Smooth muscle cell (in vitro differentiated cells): ENCODE results near the gene HEPN1. TPM values are rescaled to one million over a fixed set of nuclear protein-coding genes. Genes with fewer than 3 reads are reported as not detected.

Experiments used
- DNase-seq: peaks from one replicate; lab custom pipeline; 2025; ENCODE audit not compliant: unreplicated experiment; lab: John Stamatoyannopoulos, UW
- H2AFZ ChIP-seq: fragments of 200-600 bp; sonication (generic); 2 replicates; pipeline ENCODE4 v1.6.0; 2016; ENCODE audit warnings: antibody characterized with exemption, low read depth, mild to moderate bottlenecking
- H3F3A ChIP-seq: fragments of 200-600 bp; sonication (generic); 2 replicates; pipeline ENCODE4 v1.6.0; 2017; ENCODE audit warnings: antibody characterized with exemption, low read depth
- H3K27ac ChIP-seq: fragments of 200-600 bp; sonication (generic); 2 replicates; pipeline ENCODE4 v1.5.1; 2016; ENCODE audit warnings: low read depth, mild to moderate bottlenecking
- H3K27me3 ChIP-seq: fragments of 200-600 bp; sonication (generic); 2 replicates; pipeline ENCODE4 v1.6.1; 2016; ENCODE audit warnings: low read depth, mild to moderate bottlenecking
- H3K36me3 ChIP-seq: fragments of 200-600 bp; sonication (generic); 2 replicates; pipeline ENCODE4 v1.5.1; 2016; ENCODE audit warnings: low read depth
- H3K4me1 ChIP-seq: fragments of 200-600 bp; sonication (generic); 2 replicates; pipeline ENCODE4 v1.5.1; 2016; ENCODE audit warnings: low read depth
- H3K4me2 ChIP-seq: fragments of 200-600 bp; sonication (generic); 2 replicates; pipeline ENCODE4 v1.6.0; 2016; ENCODE audit warnings: mild to moderate bottlenecking
- H3K4me3 ChIP-seq: fragments of 200-600 bp; sonication (generic); 2 replicates; pipeline ENCODE4 v1.5.1; 2016; ENCODE audit warnings: mild to moderate bottlenecking
- H3K79me2 ChIP-seq: fragments of 200-600 bp; sonication (generic); 2 replicates; pipeline ENCODE4 v1.6.0; 2016; ENCODE audit warnings: low read depth, mild to moderate bottlenecking
- H3K9ac ChIP-seq: fragments of 200-600 bp; sonication (generic); 2 replicates; pipeline ENCODE4 v1.6.0; 2016; ENCODE audit warnings: low read depth
- H3K9me3 ChIP-seq: fragments of 200-600 bp; sonication (generic); replicated peaks from 2 replicates; pipeline ENCODE4 v1.5.1; 2016; ENCODE audit warnings: low read depth
- H4K20me1 ChIP-seq: fragments of 200-600 bp; sonication (generic); 2 replicates; pipeline ENCODE4 v1.6.0; 2016; ENCODE audit warnings: low read depth
- CTCF ChIP-seq: fragments of 200-600 bp; sonication (generic); IDR thresholded peaks from 2 replicates; pipeline ENCODE4 v1.5.1; 2017; ENCODE audit warnings: borderline replicate concordance, mild to moderate bottlenecking, antibody characterized with exemption; ENCODE audit not compliant: insufficient read depth, poor library complexity, severe bottlenecking
- WGBS: methylation state at CpG from one replicate; pipeline ENCODE4 v1.1.7; 2016; ENCODE audit warnings: low lambda C conversion rate; 5-methylcytosine and 5-hydroxymethylcytosine counted together
- polyA plus RNA-seq: library from polyadenylated mRNA; unstranded; fragments of >200 nt; fragmentation: Nextera tagmentation; extraction: Ambion mirVana; gene quantifications from 2 replicates; pipeline ENCODE4 v1.2.1, GENCODE V29; 2016
- total RNA-seq: library from RNA; depleted of rRNA; stranded (reverse); fragments of >200 nt; gene quantifications from 2 replicates; pipeline ENCODE4 v1.2.3, GENCODE V29; 2014

The HEPN1 gene
- total and polyA plus RNA-seq, 2 experiments from 2014 or later = not detected

- H3K79me2 ChIP-seq = no peaks in the 10 kb centered on the region
- no peak for DNase-seq
- H3K9me3 ChIP-seq = no peaks in the 10 kb centered on the region
- H2AFZ ChIP-seq = no peak overlapping the region
- no peaks in the 10 kb centered on the region for H3K36me3 ChIP-seq
- no peak overlapping the region for H3K4me3 ChIP-seq
- no peak overlapping the region for H3K27ac ChIP-seq
- 0% methylated on average over 1 of the region's 1 CpG for WGBS
- no peaks in the 10 kb centered on the region for H4K20me1 ChIP-seq
- H3K9ac ChIP-seq = no peak overlapping the region
- peaks cover 12% of the 10 kb centered on the region for H3K4me1 ChIP-seq
- TF ChIP-seq CTCF = no peak
- no peaks in the 10 kb centered on the region for H3F3A ChIP-seq
- H3K4me2 ChIP-seq = no peak overlapping the region
- no peaks in the 10 kb centered on the region for H3K27me3 ChIP-seq
Observed at GRCh38 chr11:124943741-124944140, 24.7 kb downstream of the HEPN1 start.

- H3K36me3 ChIP-seq = no peaks in the 10 kb centered on the region
- no peak overlapping the region for H3K4me2 ChIP-seq
- no peak overlapping the region for H3K4me3 ChIP-seq
- H4K20me1 ChIP-seq = no peaks in the 10 kb centered on the region
- H3K27ac ChIP-seq = no peak overlapping the region
- H3K9ac ChIP-seq = no peak overlapping the region
- H3K9me3 ChIP-seq = no peaks in the 10 kb centered on the region
- no peak for TF ChIP-seq CTCF
- H3F3A ChIP-seq = no peaks in the 10 kb centered on the region
- no peak for DNase-seq
- peaks cover 12% of the 10 kb centered on the region for H3K4me1 ChIP-seq
- H2AFZ ChIP-seq = no peak overlapping the region
- H3K79me2 ChIP-seq = no peaks in the 10 kb centered on the region
- 79% methylated on average over 3 of the region's 3 CpGs for WGBS
- H3K27me3 ChIP-seq = no peaks in the 10 kb centered on the region
Observed at GRCh38 chr11:124944565-124944964, 25.5 kb downstream of the HEPN1 start.

- WGBS = 88% methylated on average over 6 of the region's 6 CpGs
- TF ChIP-seq CTCF = no peak
- H3K4me3 ChIP-seq = no peak overlapping the region
Observed at GRCh38 chr11:124945826-124946225, 26.8 kb downstream of the HEPN1 start.

GRCh38 chr11:124946735-124947141 is 27.7 kb downstream of the HEPN1 start:
- no peaks in the 10 kb centered on the region for H3K36me3 ChIP-seq
- no peak for TF ChIP-seq CTCF
- H3F3A ChIP-seq = no peaks in the 10 kb centered on the region
- 73% methylated on average over 2 of the region's 2 CpGs for WGBS
- H2AFZ ChIP-seq = no peak overlapping the region
- no peaks in the 10 kb centered on the region for H4K20me1 ChIP-seq
- H3K27me3 ChIP-seq = peaks cover under 1% of the 10 kb centered on the region
- no peak overlapping the region for H3K9ac ChIP-seq
- no peaks in the 10 kb centered on the region for H3K79me2 ChIP-seq
- no peak for DNase-seq
- no peaks in the 10 kb centered on the region for H3K9me3 ChIP-seq
- H3K4me2 ChIP-seq = no peak overlapping the region
- H3K4me3 ChIP-seq = no peak overlapping the region
- no peak overlapping the region for H3K27ac ChIP-seq
- peaks cover 12% of the 10 kb centered on the region for H3K4me1 ChIP-seq

More at GRCh38 chr11:124945826-124946225, 26.8 kb downstream of the HEPN1 start:
- H3K4me2 ChIP-seq = no peak overlapping the region
- H4K20me1 ChIP-seq = no peaks in the 10 kb centered on the region
- H3F3A ChIP-seq = no peaks in the 10 kb centered on the region
- no peak overlapping the region for H2AFZ ChIP-seq
- no peaks in the 10 kb centered on the region for H3K27me3 ChIP-seq
- DNase-seq = no peak
- no peaks in the 10 kb centered on the region for H3K36me3 ChIP-seq
- H3K27ac ChIP-seq = no peak overlapping the region
- H3K4me1 ChIP-seq = peaks cover 12% of the 10 kb centered on the region
- H3K9me3 ChIP-seq = no peaks in the 10 kb centered on the region
- H3K79me2 ChIP-seq = no peaks in the 10 kb centered on the region
- no peak overlapping the region for H3K9ac ChIP-seq
